HG03354 (cell line): ENCODE measurements around the gene NPHP4.

ENCODE experiments used
- ATAC-seq: cut with Tn5 transposase; IDR thresholded peaks from one replicate; pipeline ENCODE4 v1.9.1; 2021; ENCODE audit warnings: mild to moderate bottlenecking; ENCODE audit not compliant: unreplicated experiment, poor library complexity, severe bottlenecking

Gene NPHP4

GRCh38 chr1:5847013-5847659 lies 145.1 kb downstream of the NPHP4 start:
- no peak for ATAC-seq

GRCh38 chr1:5845376-5845775 lies 146.8 kb downstream of the NPHP4 start:
- ATAC-seq = no peak

GRCh38 chr1:5844442-5844841 lies 147.8 kb downstream of the NPHP4 start:
- no peak for ATAC-seq

- ATAC-seq = no peak
Observed at GRCh38 chr1:5843521-5844096, 148.6 kb downstream of the NPHP4 start.

- no peak for ATAC-seq
Observed at GRCh38 chr1:5842679-5843078, 149.5 kb downstream of the NPHP4 start.

GRCh38 chr1:5840551-5841001 lies 151.6 kb downstream of the NPHP4 start:
- no peak for ATAC-seq

GRCh38 chr1:5839881-5840550 lies 152.2 kb downstream of the NPHP4 start:
- no peak for ATAC-seq

GRCh38 chr1:5839161-5839880 lies 152.9 kb downstream of the NPHP4 start:
- ATAC-seq = no peak

GRCh38 chr1:5837976-5838653 lies 154.1 kb downstream of the NPHP4 start:
- no peak for ATAC-seq

GRCh38 chr1:5836776-5837440 lies 155.3 kb downstream of the NPHP4 start:
- no peak for ATAC-seq

- no peak for ATAC-seq
Observed at GRCh38 chr1:5835179-5835562, 157.1 kb downstream of the NPHP4 start.

- no peak for ATAC-seq
Observed at GRCh38 chr1:5834477-5835178, 157.6 kb downstream of the NPHP4 start.

GRCh38 chr1:5833911-5834310 lies 158.3 kb downstream of the NPHP4 start:
- no peak for ATAC-seq

GRCh38 chr1:5832916-5833895 lies 159.0 kb downstream of the NPHP4 start:
- no peak for ATAC-seq

GRCh38 chr1:5831600-5832335 lies 160.5 kb downstream of the NPHP4 start:
- ATAC-seq = no peak

- ATAC-seq = no peak
Observed at GRCh38 chr1:5830771-5831599, 161.2 kb downstream of the NPHP4 start.
